Stomach (tissue), 9 donors: Measurements from ENCODE around the gene GAGE10. TPM values are rescaled to one million over a fixed set of nuclear protein-coding genes. Genes with fewer than 3 reads are reported as not detected.

Source experiments
- DNase-seq, 2 donors: peaks; one replicate each; pipeline versions ENCODE4 v3.0.0 to v3.0.0-alpha.2; 2013 to 2019
- H3K27ac ChIP-seq, 5 donors: fragments of 200-600 bp in 4 of 5; sonication (generic) in 4 of 5; one replicate each; pipeline ENCODE4 v1.5.1; 2013 to 2019; ENCODE audit warnings: mild to moderate bottlenecking in 1 of 5, moderate library complexity in 1 of 5
- H3K27me3 ChIP-seq, 3 donors: fragments of 200-600 bp; sonication (generic); one replicate each; pipeline ENCODE4 v1.5.1; 2017 to 2019; ENCODE audit warnings: mixed run types in 1 of 3
- H3K36me3 ChIP-seq, 4 donors: fragments of 200-600 bp; sonication (generic); 1 replicate in 3 of 4; 2 replicates in 1 of 4; pipeline ENCODE4 v1.5.1; 2016 to 2019
- H3K4me1 ChIP-seq, 4 donors: fragments of 200-600 bp; sonication (generic); one replicate each; pipeline ENCODE4 v1.5.1; 2016 to 2019
- H3K4me3 ChIP-seq, 4 donors: fragments of 200-600 bp; sonication (generic) in 3 of 4; one replicate each; pipeline ENCODE4 v1.5.1; 2016 to 2019; ENCODE audit warnings: mild to moderate bottlenecking in 1 of 4
- H3K9me3 ChIP-seq, 4 donors: fragments of 200-600 bp; sonication (generic); one replicate each; pipeline ENCODE4 v1.5.1; 2016 to 2019
- EP300 ChIP-seq: sonication (generic); formaldehyde crosslinking; IDR thresholded peaks from one replicate; pipeline ENCODE4 v1.6.1; 2017; ENCODE audit warnings: antibody characterized with exemption
- POLR2A ChIP-seq, 4 donors: fragments of 450-650 bp; IDR thresholded peaks; one replicate each; pipeline ENCODE4 v1.6.1; 2016; ENCODE audit warnings: antibody characterized with exemption in 4 of 4, control low read depth in 2 of 4, mild to moderate bottlenecking in 1 of 4, moderate library complexity in 1 of 4
- POLR2AphosphoS5 ChIP-seq, 3 donors: sonication (generic); formaldehyde crosslinking; IDR thresholded peaks; one replicate each; pipeline ENCODE4 v1.6.1; 2016; ENCODE audit warnings: antibody characterized with exemption in 3 of 3
- WGBS, 5 donors: extraction: QIAGEN DNeasy Blood & Tissue Kit in 3 of 5; methylation state at CpG; one replicate each; pipeline versions ENCODE4 v1.1.5 to v1.1.7; 2013 to 2018; 5-methylcytosine and 5-hydroxymethylcytosine counted together
- intact Hi-C: fragments of 100-400 bp; cut with DNase I; formaldehyde crosslinking; loops from one replicate; pipeline ENCODE4 v1.15.1; 2023; ENCODE audit warnings: low total_unique reads
- polyA plus RNA-seq, 3 donors: library from polyadenylated mRNA; stranded (reverse); fragments of 200-250 nt; gene quantifications; one replicate each; pipeline ENCODE4 v1.2.3, GENCODE V29; 2013
- total RNA-seq, 5 donors: library from RNA; depleted of rRNA; stranded (reverse); fragments of >200 nt; gene quantifications; one replicate each; pipeline versions ENCODE4 v1.1.0 to v1.2.3, GENCODE V29; 2014 to 2016
- TF ChIP-seq, protein P1 (sequence below), 7 experiments: fragments of 450-650 bp in 4 of 7; fragments of 200-600 bp in 3 of 7; sonication (generic) in 3 of 7; IDR thresholded peaks; one replicate each; pipeline ENCODE4 v1.5.1; 2016 to 2019; ENCODE audit warnings: antibody characterized with exemption in 7 of 7, control low read depth in 2 of 7, mild to moderate bottlenecking in 1 of 7
- donor health status: healthy with polysubstance abuse.
- donor health status: Bipolar disorder and iron deficiency.
- donor health status: healthy.

The GAGE10 gene
- total and polyA plus RNA-seq, 8 donors, result not detected

DNA sequence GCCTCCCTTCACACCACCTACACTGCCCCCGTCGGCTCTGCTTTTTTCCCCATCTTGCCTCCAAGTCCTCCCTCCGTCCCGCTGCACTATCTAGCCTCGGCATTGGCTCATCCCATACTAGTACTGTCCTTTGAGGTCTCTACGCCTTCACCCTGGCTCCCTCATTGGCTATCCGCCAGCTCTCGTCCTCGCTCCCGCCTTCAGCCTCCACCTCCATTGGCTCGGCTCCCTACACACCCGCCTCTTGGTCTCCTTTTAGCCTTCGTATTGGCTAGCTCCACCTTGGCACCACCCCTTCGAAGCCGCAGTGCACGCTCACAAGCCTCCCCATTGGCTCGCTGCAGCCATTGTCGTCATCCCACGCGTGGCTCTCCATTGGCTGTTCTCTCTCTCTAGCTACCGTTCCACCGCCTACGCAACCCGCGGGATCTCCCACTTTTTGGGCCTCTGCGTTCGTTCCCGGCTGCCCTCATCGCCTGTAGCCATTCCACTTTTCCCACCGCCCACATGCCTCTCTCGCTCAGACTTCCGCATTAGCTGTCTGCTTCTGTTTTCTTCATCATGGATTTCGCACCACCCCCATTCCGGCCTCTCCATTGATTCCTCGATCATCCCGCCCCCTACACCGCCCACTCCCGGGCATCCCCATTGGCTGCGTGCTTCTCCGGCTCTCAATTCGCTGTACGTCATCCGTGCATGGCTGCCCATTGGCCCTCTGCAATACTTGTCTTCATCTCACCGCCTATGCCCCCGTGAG is 34.3 kb upstream of the GAGE10 start:
- H3K4me1 ChIP-seq, result peaks cover 5 to 39% (median 32%) of the 10 kb centered on the region in 4 donors
- peak; percentile 56 to 80 (median 76) for TF ChIP-seq POLR2AphosphoS5 (IDR thresholded peaks at IDR 0.05)
- TF ChIP-seq, protein P1, sequence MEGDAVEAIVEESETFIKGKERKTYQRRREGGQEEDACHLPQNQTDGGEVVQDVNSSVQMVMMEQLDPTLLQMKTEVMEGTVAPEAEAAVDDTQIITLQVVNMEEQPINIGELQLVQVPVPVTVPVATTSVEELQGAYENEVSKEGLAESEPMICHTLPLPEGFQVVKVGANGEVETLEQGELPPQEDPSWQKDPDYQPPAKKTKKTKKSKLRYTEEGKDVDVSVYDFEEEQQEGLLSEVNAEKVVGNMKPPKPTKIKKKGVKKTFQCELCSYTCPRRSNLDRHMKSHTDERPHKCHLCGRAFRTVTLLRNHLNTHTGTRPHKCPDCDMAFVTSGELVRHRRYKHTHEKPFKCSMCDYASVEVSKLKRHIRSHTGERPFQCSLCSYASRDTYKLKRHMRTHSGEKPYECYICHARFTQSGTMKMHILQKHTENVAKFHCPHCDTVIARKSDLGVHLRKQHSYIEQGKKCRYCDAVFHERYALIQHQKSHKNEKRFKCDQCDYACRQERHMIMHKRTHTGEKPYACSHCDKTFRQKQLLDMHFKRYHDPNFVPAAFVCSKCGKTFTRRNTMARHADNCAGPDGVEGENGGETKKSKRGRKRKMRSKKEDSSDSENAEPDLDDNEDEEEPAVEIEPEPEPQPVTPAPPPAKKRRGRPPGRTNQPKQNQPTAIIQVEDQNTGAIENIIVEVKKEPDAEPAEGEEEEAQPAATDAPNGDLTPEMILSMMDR (IDR thresholded peaks at IDR 0.05), result no peak
- TF ChIP-seq POLR2A (IDR thresholded peaks at IDR 0.05), result peak in 1 of 4 donors; percentile 81
- peak overlapping the region; percentile 90 to 98 (median 92) for H3K27ac ChIP-seq
- intact Hi-C loops, result no loop called here
- 0 to 55% (median 3%) methylated on average over 36 to 45 of the region's 45 CpGs for WGBS, 5 donors
- peak overlapping the region; percentile 64 to 71 (median 66) for H3K4me3 ChIP-seq
- H3K36me3 ChIP-seq, result no peaks in the 10 kb centered on the region
- peak; percentile 96 to 98 for DNase-seq
- no peaks in the 10 kb centered on the region for H3K27me3 ChIP-seq
- H3K9me3 ChIP-seq, result no peaks in the 10 kb centered on the region

DNA sequence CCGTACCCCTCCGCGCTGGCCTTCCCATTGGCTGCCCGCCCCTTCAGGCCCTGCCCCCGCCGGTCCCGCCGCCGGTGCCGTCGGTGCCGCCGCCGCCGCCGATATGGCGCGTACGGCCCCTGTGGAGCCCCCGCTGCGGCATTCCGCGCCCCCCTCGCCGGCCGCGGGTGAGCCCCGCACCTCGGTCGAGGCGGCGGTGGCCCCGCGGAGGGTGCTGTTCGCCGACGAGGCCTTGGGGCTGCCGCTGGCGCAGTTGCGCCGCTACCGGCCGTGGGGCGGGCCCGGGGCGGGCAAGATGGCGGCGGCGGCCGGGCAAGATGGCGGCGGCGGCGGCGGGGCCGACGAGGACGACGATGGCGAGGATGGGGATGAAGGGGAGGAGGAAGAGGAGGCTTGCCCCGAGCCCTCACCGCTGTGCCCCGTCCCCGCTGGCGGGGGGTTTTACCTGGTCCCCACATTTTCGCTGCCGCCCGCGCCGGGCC is 33.6 kb upstream of the GAGE10 start, which contains the start of gene PPP1R3F:
PPP1R3F (plus strand) TSS at position 27 of the 482 bp plus-strand sequence; CDS start at position 104, 77 bp downstream.
- Histone ChIP-seq H3K4me1 (peaks cover 5 to 39% (median 32%) of the 10 kb centered on the region in 4 donors), H3K36me3 (no peaks in the 10 kb centered on the region), H3K4me3 (peak within 1 kb of the TSS; percentile 64 to 71 (median 66)), H3K27me3 (no peaks in the 10 kb centered on the region), H3K9me3 (no peaks in the 10 kb centered on the region), H3K27ac (peak within 1 kb of the TSS; percentile 90 to 98 (median 92))
- no peak for DNase-seq
- intact Hi-C loops, result no loop called here
- WGBS, 5 donors, result 0 to 73% (median 18%) methylated on average over 38 to 62 of the region's 70 CpGs; no CpG with 5 or more reads in 1 of the 5 donors
- TF ChIP-seq EP300 (no peak), POLR2AphosphoS5 (IDR thresholded peaks at IDR 0.05) (peak; percentile 27 to 86 (median 72))

DNA sequence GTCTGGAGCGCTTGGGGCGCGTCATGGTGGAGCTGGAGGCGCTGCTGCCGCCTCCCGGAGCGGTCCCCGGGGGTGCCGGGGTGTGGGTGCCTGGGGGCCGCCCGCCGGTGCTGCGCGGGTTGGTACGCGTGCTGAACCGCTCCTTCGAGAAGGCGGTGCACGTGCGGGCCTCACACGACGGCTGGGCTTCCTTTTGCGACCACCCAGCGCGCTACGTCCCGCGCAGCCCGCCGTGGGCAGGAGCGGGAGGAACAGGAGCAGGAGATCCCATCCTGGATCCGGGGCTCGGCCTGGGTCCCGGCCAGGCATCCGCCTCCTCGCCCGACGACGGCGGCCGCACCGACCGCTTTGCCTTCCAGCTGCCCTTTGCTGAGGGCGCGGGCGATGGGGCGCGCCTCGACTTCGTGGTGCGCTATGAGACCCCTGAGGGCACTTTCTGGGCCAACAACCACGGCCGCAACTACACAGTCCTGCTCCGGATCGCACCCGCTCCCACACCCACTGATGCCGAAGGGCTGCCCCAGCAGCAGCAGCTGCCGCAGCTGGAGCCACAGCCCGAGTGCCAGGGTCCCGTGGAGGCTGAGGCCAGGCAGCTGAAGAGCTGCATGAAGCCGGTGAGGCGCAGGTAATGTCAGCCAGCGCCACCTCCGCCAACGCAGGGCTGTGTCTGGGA is 33.1 kb upstream of the GAGE10 start:
- Histone ChIP-seq H3K36me3 (no peaks in the 10 kb centered on the region), H3K27me3 (no peaks in the 10 kb centered on the region), H3K9me3 (no peaks in the 10 kb centered on the region), H3K4me1 (peaks cover 5 to 39% (median 32%) of the 10 kb centered on the region in 4 donors), H3K27ac (peak overlapping the region; percentile 90 to 98 (median 92)), H3K4me3 (peak overlapping the region; percentile 64 to 71 (median 66))
- 43 to 95% (median 73%) methylated on average over 3 to 55 of the region's 66 CpGs for WGBS, 5 donors
- intact Hi-C loops, result no loop called here
- peak in 1 of 2 donors; percentile 30 for DNase-seq
- no peak for TF ChIP-seq EP300
- TF ChIP-seq, protein P1 (IDR thresholded peaks at IDR 0.05), result no peak
- no peak for TF ChIP-seq POLR2AphosphoS5 (IDR thresholded peaks at IDR 0.05)
- TF ChIP-seq POLR2A (IDR thresholded peaks at IDR 0.05), result no peak

DNA sequence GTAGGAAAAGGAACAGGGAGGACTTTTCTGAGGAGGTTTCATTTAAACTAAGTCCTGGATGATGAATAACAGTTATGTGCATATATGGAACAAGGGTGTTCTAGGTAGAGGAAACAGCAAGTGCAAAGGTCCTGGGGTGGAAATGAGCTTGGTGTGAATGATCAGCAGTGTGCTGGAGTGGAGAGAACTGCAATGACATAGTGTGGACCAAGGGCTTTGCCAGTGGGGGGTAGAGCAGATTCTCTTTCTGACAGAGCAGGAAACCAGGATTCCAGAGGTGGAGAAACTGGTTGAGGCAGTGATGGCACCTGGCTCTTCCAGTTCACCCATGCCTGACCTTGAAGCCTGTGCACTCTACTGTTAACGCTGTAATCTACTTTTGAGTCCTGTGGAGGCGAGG is 32.1 kb upstream of the GAGE10 start:
- no peak for TF ChIP-seq POLR2AphosphoS5 (IDR thresholded peaks at IDR 0.05)
- TF ChIP-seq EP300, result no peak
- TF ChIP-seq, protein P1 (IDR thresholded peaks at IDR 0.05), result no peak
- no peak for TF ChIP-seq POLR2A (IDR thresholded peaks at IDR 0.05)
- peak overlapping the region in 2 of 4 donors; percentile 65 to 66 for H3K4me3 ChIP-seq
- intact Hi-C loops, result no loop called here
- DNase-seq, result peak in 1 of 2 donors; percentile 35
- WGBS, 5 donors, result 35 to 71% (median 55%) methylated on average over 1 to 2 of the region's 2 CpGs
- H3K4me1 ChIP-seq, result peaks cover 5 to 39% (median 32%) of the 10 kb centered on the region in 4 donors
- H3K9me3 ChIP-seq, result no peaks in the 10 kb centered on the region
- H3K27me3 ChIP-seq, result no peaks in the 10 kb centered on the region
- H3K36me3 ChIP-seq, result no peaks in the 10 kb centered on the region
- H3K27ac ChIP-seq, result peak overlapping the region in 1 of 5 donors; percentile 92
